ENCODE results near the gene SMYD3.

SMYD3 gene

GRCh38 chr1:246091477-246091876 lies 415.6 kb downstream of the SMYD3 start:
- H3K4me3 ChIP-seq (ENCODE audit: control insufficient read depth, low read depth, low read length), result no peak overlapping the region
- peak; percentile 10 for DNase-seq (ENCODE audit: low read depth)
- TF ChIP-seq, protein P1, sequence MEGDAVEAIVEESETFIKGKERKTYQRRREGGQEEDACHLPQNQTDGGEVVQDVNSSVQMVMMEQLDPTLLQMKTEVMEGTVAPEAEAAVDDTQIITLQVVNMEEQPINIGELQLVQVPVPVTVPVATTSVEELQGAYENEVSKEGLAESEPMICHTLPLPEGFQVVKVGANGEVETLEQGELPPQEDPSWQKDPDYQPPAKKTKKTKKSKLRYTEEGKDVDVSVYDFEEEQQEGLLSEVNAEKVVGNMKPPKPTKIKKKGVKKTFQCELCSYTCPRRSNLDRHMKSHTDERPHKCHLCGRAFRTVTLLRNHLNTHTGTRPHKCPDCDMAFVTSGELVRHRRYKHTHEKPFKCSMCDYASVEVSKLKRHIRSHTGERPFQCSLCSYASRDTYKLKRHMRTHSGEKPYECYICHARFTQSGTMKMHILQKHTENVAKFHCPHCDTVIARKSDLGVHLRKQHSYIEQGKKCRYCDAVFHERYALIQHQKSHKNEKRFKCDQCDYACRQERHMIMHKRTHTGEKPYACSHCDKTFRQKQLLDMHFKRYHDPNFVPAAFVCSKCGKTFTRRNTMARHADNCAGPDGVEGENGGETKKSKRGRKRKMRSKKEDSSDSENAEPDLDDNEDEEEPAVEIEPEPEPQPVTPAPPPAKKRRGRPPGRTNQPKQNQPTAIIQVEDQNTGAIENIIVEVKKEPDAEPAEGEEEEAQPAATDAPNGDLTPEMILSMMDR (IDR thresholded peaks at IDR 0.05; ENCODE audit: control insufficient read depth, insufficient read depth, low read depth, low read length, missing control alignments), result no peak

- no peak overlapping the region for H3K4me3 ChIP-seq (ENCODE audit: control insufficient read depth, low read depth, low read length)
- no peak for DNase-seq (ENCODE audit: low read depth)
These were observed 420.9 kb downstream of the SMYD3 start for GRCh38 chr1:246086191-246086590.

GRCh38 chr1:246083416-246083815 lies 423.7 kb downstream of the SMYD3 start:
- H3K4me3 ChIP-seq (ENCODE audit: control insufficient read depth, low read depth, low read length), result no peak overlapping the region
- DNase-seq (ENCODE audit: low read depth), result no peak
- TF ChIP-seq, protein P1 (IDR thresholded peaks at IDR 0.05; ENCODE audit: control insufficient read depth, insufficient read depth, low read depth, low read length, missing control alignments), result no peak

More at GRCh38 chr1:246086191-246086590, 420.9 kb downstream of the SMYD3 start:
- TF ChIP-seq, protein P1 (IDR thresholded peaks at IDR 0.05; ENCODE audit: control insufficient read depth, insufficient read depth, low read depth, low read length, missing control alignments), result no peak

DNA sequence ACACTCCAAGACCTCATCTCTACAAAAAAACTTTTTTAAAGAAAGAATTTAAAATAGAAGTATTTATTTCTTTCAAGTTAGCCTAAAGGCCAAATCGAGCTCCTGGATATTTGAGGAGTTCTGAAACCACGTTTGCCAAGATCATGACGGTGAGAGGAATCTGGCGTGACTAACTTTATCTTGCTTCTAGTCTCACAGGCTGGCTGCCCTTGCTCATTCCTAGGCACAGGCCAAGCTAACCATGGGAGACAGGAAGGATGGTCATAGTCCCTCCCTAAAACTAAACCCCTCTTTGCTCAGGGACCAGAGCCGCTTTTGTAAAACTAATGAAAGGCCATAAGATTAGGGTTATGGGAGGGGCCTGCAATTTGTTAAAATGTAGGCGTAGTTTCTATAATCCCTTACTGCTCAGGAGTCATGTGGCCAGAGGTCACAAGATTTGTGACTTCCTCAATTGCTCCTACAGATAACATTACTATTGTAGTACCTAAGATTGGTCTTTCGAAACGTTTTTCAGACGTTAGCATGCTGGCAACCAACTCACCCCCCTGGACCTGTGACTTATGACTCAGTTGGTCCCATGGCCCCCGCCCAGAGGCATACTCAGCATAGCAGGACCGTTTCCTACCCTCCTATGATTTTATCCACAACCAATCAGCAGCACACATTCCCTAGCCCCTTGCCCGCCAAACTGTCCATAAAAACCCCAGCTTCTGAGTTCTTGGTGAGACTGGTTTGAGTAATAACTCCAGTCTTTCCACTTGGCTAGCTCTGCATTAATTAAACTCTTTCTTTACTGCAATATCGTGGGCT lies 425.0 kb downstream of the SMYD3 start:
- DNase-seq (ENCODE audit: low read depth), result no peak
- H3K4me3 ChIP-seq (ENCODE audit: control insufficient read depth, low read depth, low read length), result no peak overlapping the region
- TF ChIP-seq, protein P1 (IDR thresholded peaks at IDR 0.05; ENCODE audit: control insufficient read depth, insufficient read depth, low read depth, low read length, missing control alignments), result no peak

DNA sequence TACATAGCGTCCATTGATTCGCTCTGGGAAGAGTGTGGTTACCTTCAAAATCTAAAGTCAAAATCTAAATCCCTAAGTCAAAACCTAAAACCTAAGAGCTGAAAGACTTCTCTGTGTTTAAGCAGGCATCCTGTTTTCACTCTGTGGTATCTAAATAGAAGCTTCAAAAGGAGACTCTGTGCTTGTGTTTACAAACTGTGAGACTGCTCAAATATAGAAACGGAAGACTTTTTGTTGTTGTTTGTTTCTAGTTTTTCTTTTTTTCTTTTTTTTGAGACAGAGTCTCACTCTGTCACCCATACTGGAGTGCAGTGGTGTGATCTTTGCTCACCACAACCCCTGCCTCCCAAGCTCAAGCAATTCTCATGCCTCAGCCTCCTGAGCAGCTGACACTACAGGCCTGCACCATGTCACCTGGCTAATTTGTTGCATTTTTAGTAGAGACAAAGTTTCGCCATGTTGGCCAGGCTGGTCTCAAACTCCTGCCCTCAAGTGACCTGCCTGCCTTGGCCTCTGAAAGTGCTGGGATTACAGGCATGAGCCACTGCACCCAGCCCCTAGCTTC lies 425.9 kb downstream of the SMYD3 start:
- DNase-seq (ENCODE audit: low read depth), result no peak
- TF ChIP-seq, protein P1 (IDR thresholded peaks at IDR 0.05; ENCODE audit: control insufficient read depth, insufficient read depth, low read depth, low read length, missing control alignments), result no peak

GRCh38 chr1:246080031-246080430 lies 427.0 kb downstream of the SMYD3 start:
- TF ChIP-seq, protein P1 (IDR thresholded peaks at IDR 0.05; ENCODE audit: control insufficient read depth, insufficient read depth, low read depth, low read length, missing control alignments), result no peak
- no peak for DNase-seq (ENCODE audit: low read depth)
- no peak overlapping the region for H3K4me3 ChIP-seq (ENCODE audit: control insufficient read depth, low read depth, low read length)

More for the DNA sequence above, 425.9 kb downstream of the SMYD3 start:
- no peak overlapping the region for H3K4me3 ChIP-seq (ENCODE audit: control insufficient read depth, low read depth, low read length)
